ENCODE results near the gene SERPINF2.
"Not testable (repeated sequence)": the region's sequence is repeated elsewhere in the genome, so short reads cannot be mapped to it uniquely, and the experiment has no call there.

The SERPINF2 gene

GRCh38 chr17:1796800-1797199, 54.1 kb downstream of the SERPINF2 start:
- DNase-seq = no peak

GRCh38 chr17:1797323-1797722, 54.7 kb downstream of the SERPINF2 start:
- DNase-seq = no peak

- not testable (repeated sequence) for DNase-seq
Observed at GRCh38 chr17:1797846-1798245, 55.2 kb downstream of the SERPINF2 start.

GRCh38 chr17:1800240-1800639, 57.6 kb downstream of the SERPINF2 start:
- DNase-seq = no peak

GRCh38 chr17:1800712-1801111, 58.0 kb downstream of the SERPINF2 start:
- DNase-seq = no peak

GRCh38 chr17:1802429-1802828, 59.8 kb downstream of the SERPINF2 start:
- DNase-seq = no peak

GRCh38 chr17:1803280-1803679, 60.6 kb downstream of the SERPINF2 start:
- DNase-seq = no peak

Measured in T-helper 9 cell (primary cell).